GM11168 (cell line): ENCODE results near the gene PDE10A.

Experiments
- in situ Hi-C: fragments of 300-500 bp; cut with MboI; formaldehyde crosslinking; loops from one replicate; pipeline ENCODE4 v1.12.0; 2022; ENCODE audit warnings: low sequenced_read_pairs; ENCODE audit not compliant: unreplicated experiment

Gene PDE10A

GRCh38 chr6:165321150-165321549 is 341.9 kb downstream of the PDE10A start:
- in situ Hi-C loops, result no loop called here

- in situ Hi-C loops, result no loop called here
Measured at GRCh38 chr6:165317723-165318122, 345.3 kb downstream of the PDE10A start.

- in situ Hi-C loops, result no loop called here
Measured at GRCh38 chr6:165308926-165309731, 353.9 kb downstream of the PDE10A start, which contains the start of gene C6orf118. Gene C6orf118 (minus strand): TSS chr6:165309605. CDS start chr6:165309586, 19 bp downstream.

- in situ Hi-C loops, result no loop called here
Measured at GRCh38 chr6:165306955-165307354, 356.1 kb downstream of the PDE10A start.

- in situ Hi-C loops, result no loop called here
Measured at GRCh38 chr6:165301372-165302246, 361.4 kb downstream of the PDE10A start.

DNA sequence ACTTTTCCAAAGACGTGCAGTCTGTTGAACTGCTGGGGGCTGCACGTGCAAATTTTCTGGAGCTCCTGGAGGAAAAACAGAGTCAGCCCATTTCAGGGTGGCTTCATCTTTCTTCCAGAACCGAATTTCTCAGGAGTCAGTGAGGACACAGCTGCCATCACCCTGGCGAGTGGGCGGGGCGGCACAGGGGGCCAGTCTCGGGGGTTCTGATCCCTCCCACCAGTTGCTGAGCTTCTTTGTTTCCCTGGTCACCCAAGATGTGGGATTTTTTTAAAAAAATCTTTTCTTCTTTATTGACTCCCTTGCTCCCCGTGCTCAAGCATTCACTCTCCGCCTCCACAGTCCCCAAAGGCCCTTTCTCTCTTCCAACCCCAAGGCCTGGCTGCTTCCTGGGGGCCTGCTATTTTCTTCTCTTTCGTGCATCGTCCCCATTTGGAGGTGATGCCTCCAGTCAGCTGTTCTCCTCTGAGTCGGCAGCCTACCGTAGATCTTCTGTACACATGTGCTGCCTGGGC is 362.6 kb downstream of the PDE10A start:
- in situ Hi-C loops, result no loop called here

DNA sequence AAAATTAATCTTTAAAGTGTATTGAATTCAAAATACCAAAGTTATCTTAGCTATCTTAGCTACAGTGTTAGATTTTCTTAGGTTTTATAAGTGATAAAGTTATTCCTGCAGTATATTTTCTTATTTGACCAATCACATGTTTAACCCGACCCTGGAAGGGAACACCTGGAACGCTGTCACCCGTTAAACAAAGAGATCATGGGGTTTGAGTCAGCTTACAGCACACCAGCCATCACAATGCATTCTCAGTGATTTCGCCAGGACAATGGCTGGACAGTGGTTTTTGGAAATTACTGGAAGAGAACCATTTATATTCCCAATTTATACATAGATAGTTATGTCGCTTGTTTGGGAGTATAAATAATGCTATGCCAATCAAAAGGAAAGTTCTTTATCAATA is 364.2 kb downstream of the PDE10A start:
- in situ Hi-C loops, result no loop called here

- in situ Hi-C loops, result no loop called here
Measured at GRCh38 chr6:165298402-165298801, 364.6 kb downstream of the PDE10A start.

- in situ Hi-C loops, result no loop called here
Measured at GRCh38 chr6:165292657-165293056, 370.4 kb downstream of the PDE10A start.
